Rectal smooth muscle tissue (tissue), 1 donor: Measurements from ENCODE around the gene CELA2B.

Source experiments
- H3K27ac ChIP-seq: one replicate; pipeline ENCODE4 v1.7.0; 2013; ENCODE audit warnings: low read depth, low read length, inconsistent platforms
- H3K27me3 ChIP-seq: one replicate; pipeline ENCODE4 v1.7.0; 2013; ENCODE audit warnings: low read length; ENCODE audit not compliant: control insufficient read depth, insufficient read depth
- H3K36me3 ChIP-seq: one replicate; pipeline ENCODE4 v1.7.0; 2013; ENCODE audit warnings: low read length; ENCODE audit not compliant: control insufficient read depth, insufficient read depth
- H3K4me1 ChIP-seq: one replicate; pipeline ENCODE4 v1.7.0; 2013; ENCODE audit warnings: low read length; ENCODE audit not compliant: control insufficient read depth, insufficient read depth
- H3K4me3 ChIP-seq: one replicate; pipeline ENCODE4 v1.7.0; 2013; ENCODE audit warnings: low read length
- H3K9ac ChIP-seq: one replicate; pipeline ENCODE4 v1.7.0; 2013; ENCODE audit warnings: low read length

The CELA2B gene

GRCh38 chr1:15435239-15436077 lies 40.4 kb upstream of the CELA2B start:
- Histone ChIP-seq H3K27me3 (no peaks in the 10 kb centered on the region), H3K4me1 (no peaks in the 10 kb centered on the region), H3K27ac (no peak overlapping the region), H3K4me3 (no peak overlapping the region), H3K36me3 (no peaks in the 10 kb centered on the region), H3K9ac (no peak overlapping the region)

- Histone ChIP-seq H3K4me1 (no peaks in the 10 kb centered on the region), H3K4me3 (no peak overlapping the region), H3K9ac (no peak overlapping the region), H3K27me3 (no peaks in the 10 kb centered on the region), H3K27ac (no peak overlapping the region), H3K36me3 (no peaks in the 10 kb centered on the region)
These were observed 38.9 kb upstream of the CELA2B start for GRCh38 chr1:15436881-15437442.

GRCh38 chr1:15439325-15439724 lies 36.6 kb upstream of the CELA2B start:
- Histone ChIP-seq H3K4me1 (no peaks in the 10 kb centered on the region), H3K36me3 (no peaks in the 10 kb centered on the region), H3K4me3 (no peak overlapping the region), H3K27me3 (no peaks in the 10 kb centered on the region), H3K9ac (no peak overlapping the region), H3K27ac (no peak overlapping the region)

GRCh38 chr1:15440357-15440756 lies 35.5 kb upstream of the CELA2B start:
- no peak overlapping the region for H3K27ac ChIP-seq
- no peak overlapping the region for H3K9ac ChIP-seq
- H3K36me3 ChIP-seq: no peaks in the 10 kb centered on the region
- H3K4me3 ChIP-seq: no peak overlapping the region
- no peaks in the 10 kb centered on the region for H3K27me3 ChIP-seq
- H3K4me1 ChIP-seq: no peaks in the 10 kb centered on the region

GRCh38 chr1:15441247-15441646 lies 34.7 kb upstream of the CELA2B start:
- no peaks in the 10 kb centered on the region for H3K36me3 ChIP-seq
- H3K27ac ChIP-seq: no peak overlapping the region
- no peaks in the 10 kb centered on the region for H3K4me1 ChIP-seq
- H3K27me3 ChIP-seq: no peaks in the 10 kb centered on the region
- no peak overlapping the region for H3K4me3 ChIP-seq
- H3K9ac ChIP-seq: no peak overlapping the region

- Histone ChIP-seq H3K4me1 (no peaks in the 10 kb centered on the region), H3K27me3 (no peaks in the 10 kb centered on the region), H3K4me3 (no peak overlapping the region), H3K27ac (no peak overlapping the region), H3K36me3 (no peaks in the 10 kb centered on the region), H3K9ac (no peak overlapping the region)
These were observed 33.8 kb upstream of the CELA2B start for GRCh38 chr1:15442119-15442518.

GRCh38 chr1:15442759-15443158 lies 33.1 kb upstream of the CELA2B start:
- Histone ChIP-seq H3K9ac (no peak overlapping the region), H3K36me3 (no peaks in the 10 kb centered on the region), H3K4me1 (no peaks in the 10 kb centered on the region), H3K27ac (no peak overlapping the region), H3K27me3 (peaks cover 2% of the 10 kb centered on the region), H3K4me3 (no peak overlapping the region)

GRCh38 chr1:15443281-15443680 lies 32.6 kb upstream of the CELA2B start:
- H3K27ac ChIP-seq: no peak overlapping the region
- no peaks in the 10 kb centered on the region for H3K36me3 ChIP-seq
- no peak overlapping the region for H3K9ac ChIP-seq
- H3K4me1 ChIP-seq: no peaks in the 10 kb centered on the region
- H3K4me3 ChIP-seq: no peak overlapping the region
- H3K27me3 ChIP-seq: peaks cover 2% of the 10 kb centered on the region

GRCh38 chr1:15444468-15445389 lies 31.2 kb upstream of the CELA2B start:
- Histone ChIP-seq H3K4me3 (no peak overlapping the region), H3K36me3 (no peaks in the 10 kb centered on the region), H3K27ac (no peak overlapping the region), H3K27me3 (peaks cover 2% of the 10 kb centered on the region), H3K9ac (no peak overlapping the region), H3K4me1 (no peaks in the 10 kb centered on the region)

GRCh38 chr1:15445390-15446122 lies 30.3 kb upstream of the CELA2B start:
- H3K27ac ChIP-seq: no peak overlapping the region
- H3K9ac ChIP-seq: no peak overlapping the region
- no peaks in the 10 kb centered on the region for H3K36me3 ChIP-seq
- H3K4me1 ChIP-seq: no peaks in the 10 kb centered on the region
- H3K4me3 ChIP-seq: no peak overlapping the region
- peaks cover 2% of the 10 kb centered on the region for H3K27me3 ChIP-seq

GRCh38 chr1:15446212-15446611 lies 29.7 kb upstream of the CELA2B start:
- no peak overlapping the region for H3K9ac ChIP-seq
- H3K27me3 ChIP-seq: peaks cover 2% of the 10 kb centered on the region
- no peaks in the 10 kb centered on the region for H3K36me3 ChIP-seq
- H3K27ac ChIP-seq: no peak overlapping the region
- no peaks in the 10 kb centered on the region for H3K4me1 ChIP-seq
- H3K4me3 ChIP-seq: no peak overlapping the region
